K562 (cell line): ENCODE data around the gene PLCG2. TPM values are rescaled to one million over a fixed set of nuclear protein-coding genes. Genes with fewer than 3 reads are reported as not detected.

Experiments used
- ATAC-seq: fragments of 200-7000 bp; cut with Tn5 transposase; 3 replicates; pipeline ENCODE4 v1.9.1; 2020; ENCODE audit warnings: moderate library complexity
- BruUV-seq: library from RNA; stranded (reverse); fragments of 400-500 nt; replicated peaks from 2 replicates; lab custom pipeline; 2021; lab: Mats Ljungman, UMichigan
- CTCF ChIA-PET: fragments of 300-600 bp; formaldehyde crosslinking; extraction: SDS; loops from one replicate; lab custom pipeline; 2021; ENCODE audit warnings: low intra/inter-chr PET ratio; lab: Yijun Ruan, JAX
- POLR2A ChIA-PET: fragments of 300-600, 350-650 bp; sonication (Branson Sonifier 250); formaldehyde crosslinking; extraction: SDS; loops from one replicate; lab custom pipeline; 2021; ENCODE audit warnings: antibody characterized with exemption, inconsistent platforms; lab: Yijun Ruan, JAX
- DNase-seq, 4 experiments: peaks; one replicate each; pipeline versions ENCODE4 v3.0.0 to v3.0.0-alpha.2; 2011 to 2018; ENCODE audit warnings: low spot score in 3 of 4, mixed read lengths in 3 of 4; ENCODE audit errors: extremely low read depth in 1 of 4
- FAIRE-seq: peaks from 2 replicates; lab custom pipeline; 2011; peaks lifted over from hg19 to GRCh38; lab: Jason Lieb, UNC
- H2AFZ ChIP-seq: 2 replicates; pipeline ENCODE4 v1.6.0; 2011; ENCODE audit warnings: low read depth, low read length, control low read depth, inconsistent platforms
- H3K27ac ChIP-seq: fragments of 200-600 bp; 3 replicates; pipeline ENCODE4 v1.8.0; 2011; ENCODE audit warnings: low read depth, mild to moderate bottlenecking, control low read depth, inconsistent platforms, low read length, moderate library complexity, mixed read lengths; ENCODE audit errors: extremely low read depth
- H3K27me3 ChIP-seq, 2 experiments: fragments of 300-600 bp in 1 of 2; 2 replicates in 1 of 2; 3 replicates in 1 of 2; pipeline versions ENCODE4 v1.6.0 to v1.8.0; 2011; ENCODE audit warnings: inconsistent platforms in 2 of 2, low read length in 2 of 2, mild to moderate bottlenecking in 1 of 2, mixed read lengths in 1 of 2, moderate library complexity in 1 of 2; ENCODE audit not compliant: control insufficient read depth in 2 of 2, insufficient read depth in 2 of 2
- H3K36me3 ChIP-seq: fragments of 300-600 bp; 3 replicates; pipeline ENCODE4 v1.8.0; 2011; ENCODE audit warnings: mild to moderate bottlenecking, low read length, inconsistent platforms; ENCODE audit not compliant: control insufficient read depth, insufficient read depth
- H3K4me1 ChIP-seq, 2 experiments: fragments of 200-600 bp in 1 of 2; replicated peaks in 1 of 2; 2 replicates in 1 of 2; 3 replicates in 1 of 2; pipeline versions ENCODE4 v1.5.1 to v1.8.0; 2011; ENCODE audit warnings: inconsistent platforms in 2 of 2, low read length in 2 of 2, mild to moderate bottlenecking in 1 of 2, mixed read lengths in 1 of 2, moderate library complexity in 1 of 2; ENCODE audit not compliant: control insufficient read depth in 2 of 2, insufficient read depth in 2 of 2
- H3K4me2 ChIP-seq: 2 replicates; pipeline ENCODE4 v1.6.1; 2011; ENCODE audit warnings: low read length, control low read depth, inconsistent platforms, mixed read lengths; ENCODE audit not compliant: insufficient read depth
- H3K4me3 ChIP-seq: fragments of 200-600 bp; sonication (generic), shearing (Covaris generic); 2 replicates; pipeline ENCODE4 v1.5.1; 2016; ENCODE audit warnings: control low read depth, inconsistent platforms
- H3K79me2 ChIP-seq: fragments of 200-600 bp; 3 replicates; pipeline ENCODE4 v1.8.0; 2011; ENCODE audit warnings: low read length, inconsistent platforms; ENCODE audit not compliant: control insufficient read depth, insufficient read depth
- H3K9ac ChIP-seq, 2 experiments: 2 replicates each; pipeline versions ENCODE4 v1.6.0 to v1.6.1; 2011; ENCODE audit warnings: low read depth in 2 of 2, low read length in 2 of 2, control low read depth in 1 of 2, inconsistent platforms in 1 of 2, mild to moderate bottlenecking in 1 of 2, mixed read lengths in 1 of 2; ENCODE audit not compliant: insufficient read depth in 1 of 2
- H3K9me1 ChIP-seq: one replicate; pipeline ENCODE4 v1.6.0; 2011; ENCODE audit warnings: inconsistent platforms, mild to moderate bottlenecking, low read length, moderate library complexity; ENCODE audit not compliant: control insufficient read depth, insufficient read depth
- H3K9me3 ChIP-seq: replicated peaks from 2 replicates; pipeline ENCODE4 v1.5.1; 2011; ENCODE audit warnings: low read depth, low read length, inconsistent platforms; ENCODE audit not compliant: control insufficient read depth, insufficient read depth
- H4K20me1 ChIP-seq: replicated peaks from 2 replicates; pipeline ENCODE4 v1.6.1; 2011; ENCODE audit warnings: low read length, inconsistent platforms, mixed read lengths; ENCODE audit not compliant: control insufficient read depth, insufficient read depth
- SNAPC5 ChIP-seq: fragments of 250-450 bp; sonication (Bioruptor Pico); IDR thresholded peaks from 2 replicates; pipeline ENCODE4 v1.8.0; 2021; ENCODE audit warnings: moderate library complexity, mild to moderate bottlenecking, inconsistent platforms
- ZNF239 ChIP-seq: fragments of 250-450 bp; sonication (Bioruptor Pico); IDR thresholded peaks from 2 replicates; pipeline ENCODE4 v1.4.0; 2020; ENCODE audit warnings: mild to moderate bottlenecking
- WGBS: fragments of 100-300 bp; shearing (Covaris generic); methylation state at CpG from one replicate; pipeline ENCODE4 v1.1.6; 2016; ENCODE audit warnings: low coverage, mixed read lengths; ENCODE audit not compliant: insufficient coverage; ENCODE audit errors: missing lambda C conversion rate; 5-methylcytosine and 5-hydroxymethylcytosine counted together
- in situ Hi-C: fragments of 300-500 bp; cut with MboI; formaldehyde crosslinking; loops from 4 replicates; pipeline ENCODE4 v1.15.0; 2018; ENCODE audit warnings: inconsistent platforms, mixed read lengths
- intact Hi-C: fragments of 100-400 bp; cut with micrococcal nuclease; formaldehyde crosslinking; loops from 2 replicates; pipeline ENCODE4 v1.14.2; 2022
- polyA plus RNA-seq, 8 experiments: library from polyadenylated mRNA; depleted of rRNA in 4 of 8; stranded (reverse) in 5 of 8; unstranded in 3 of 8; fragments of >200 nt; fragmentation: Nextera tagmentation in 2 of 8; fragmentation: Illumina TruSeq in 1 of 8; extraction: Ambion mirVana in 2 of 8; extraction: Trizol in 1 of 8; gene quantifications; 2 replicates each; pipeline versions ENCODE4 v1.2.1 to v1.2.3, GENCODE V29; 2011 to 2014; ENCODE audit warnings: inconsistent platforms in 1 of 8, missing spikeins in 1 of 8
- total RNA-seq, 7 experiments: library from RNA; depleted of rRNA in 6 of 7; stranded (reverse); fragments of >200 nt in 6 of 7; fragmentation: Illumina TruSeq in 2 of 7; extraction: Trizol in 2 of 7; gene quantifications; 2 replicates each; pipeline versions ENCODE4 v1.2.1 to v1.2.3, GENCODE V29; 2011 to 2021; ENCODE audit warnings: low replicate concordance in 1 of 7
- TF ChIP-seq, protein P1 (sequence below), 3 experiments: fragments of 200-800 bp in 1 of 3; sonication (Bioruptor generic) in 1 of 3; sonication (generic) in 1 of 3; formaldehyde crosslinking in 1 of 3; IDR thresholded peaks; 2 replicates each; pipeline versions ENCODE4 v1.6.1 to v1.8.0; 2016 to 2022; ENCODE audit warnings: mild to moderate bottlenecking in 2 of 3, missing compliant biosample characterization in 2 of 3, missing genetic modification characterization in 2 of 3, missing genetic modification reagents in 1 of 3

PLCG2 gene
- total and polyA plus RNA-seq, 9 of the 15 experiments (the other 6 are each of a cell fraction or from before 2014, with no cell fraction given), result 0.94 to 7.1 (median 3.1) TPM

DNA sequence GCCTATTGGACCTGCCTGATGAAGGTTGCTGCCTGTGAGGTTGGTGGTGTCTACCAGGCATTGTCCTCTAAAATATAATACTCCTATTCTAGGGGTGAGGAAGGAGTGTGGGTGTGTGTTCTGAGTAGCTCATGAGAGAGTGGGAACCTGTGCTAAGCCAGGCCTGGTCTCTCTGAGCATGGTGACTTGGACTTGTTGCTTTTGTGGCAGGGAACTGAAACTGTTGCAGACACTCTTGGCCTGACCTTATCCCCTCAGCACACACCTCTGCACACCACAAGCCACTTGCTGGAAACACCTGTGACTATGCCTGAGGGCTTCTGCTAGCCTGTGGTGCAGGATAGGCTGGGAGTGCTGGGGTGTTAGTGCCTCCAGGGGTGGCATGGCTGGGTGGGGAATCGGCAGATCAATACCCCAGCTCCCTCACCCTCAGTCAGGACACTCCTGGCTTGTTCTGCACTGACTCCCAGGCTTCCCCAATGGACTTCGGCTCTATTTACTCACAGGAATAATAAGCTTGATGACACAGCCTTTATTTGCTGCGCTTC is 29.9 kb downstream of the PLCG2 start:
- in situ Hi-C loops (no loop called here), intact Hi-C loops (no loop called here)
- ChIA-PET CTCF (no interaction called here), POLR2A (interaction anchor here (0.6 to 2.0 kb wide), 4 partner anchors 9 to 753 kb away, joined by 3 to 10 read pairs (median 4); no protein-coding TSS in a partner anchor)
- H3K27ac ChIP-seq, result no peak overlapping the region
- H4K20me1 ChIP-seq, result peaks cover 15% of the 10 kb centered on the region
- no TSS peak for BruUV-seq
- H3K4me2 ChIP-seq, result no peak overlapping the region
- FAIRE-seq (no peak), DNase-seq (no peak), ATAC-seq (peak; percentile 48)
- no peaks in the 10 kb centered on the region for H3K9me3 ChIP-seq
- no peaks in the 10 kb centered on the region for H3K36me3 ChIP-seq
- no peaks in the 10 kb centered on the region; a peak in 2 of 5 replicates for H3K4me1 ChIP-seq
- no peak overlapping the region for H3K9ac ChIP-seq
- no peaks in the 10 kb centered on the region for H3K9me1 ChIP-seq
- TF ChIP-seq, protein P1, sequence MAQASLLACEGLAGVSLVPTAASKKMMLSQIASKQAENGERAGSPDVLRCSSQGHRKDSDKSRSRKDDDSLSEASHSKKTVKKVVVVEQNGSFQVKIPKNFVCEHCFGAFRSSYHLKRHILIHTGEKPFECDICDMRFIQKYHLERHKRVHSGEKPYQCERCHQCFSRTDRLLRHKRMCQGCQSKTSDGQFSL (CRISPR knock-in tag; IDR thresholded peaks at IDR 0.05), result no peak
- TF ChIP-seq, protein P1 (tag; IDR thresholded peaks at IDR 0.05), result no peak
- no peak for TF ChIP-seq SNAPC5
- no peak for TF ChIP-seq ZNF239 (CRISPR knock-in tag)
- 2% methylated on average over 3 of the region's 3 CpGs for WGBS
- H3K27me3 ChIP-seq, result peaks cover 23 to 57% of the 10 kb centered on the region in 2 experiments; a peak in 3 of 5 replicates
- H3K4me3 ChIP-seq, result no peak overlapping the region
- H2AFZ ChIP-seq, result no peak overlapping the region
- H3K79me2 ChIP-seq, result no peaks in the 10 kb centered on the region
